ACC112 (cell line): ENCODE measurements around the gene SLC8A3.

Experiments used
- H2AFZ ChIP-seq: fragments of 200-600 bp; sonication (generic); one replicate; pipeline ENCODE4 v1.6.0; 2017; ENCODE audit warnings: antibody characterized with exemption, low read length; ENCODE audit not compliant: unreplicated experiment
- H3K27ac ChIP-seq: fragments of 200-600 bp; sonication (generic); 2 replicates; pipeline ENCODE4 v1.5.1; 2014; ENCODE audit warnings: low read depth, mild to moderate bottlenecking, antibody characterized with exemption, low read length, moderate library complexity
- H3K27me3 ChIP-seq: fragments of 200-600 bp; sonication (generic); 2 replicates; pipeline ENCODE4 v1.6.1; 2014; ENCODE audit warnings: mild to moderate bottlenecking, antibody characterized with exemption, low read length, moderate library complexity, mixed read lengths; ENCODE audit not compliant: insufficient read depth
- H3K36me3 ChIP-seq: fragments of 200-600 bp; sonication (generic); 2 replicates; pipeline ENCODE4 v1.6.1; 2016; ENCODE audit warnings: mild to moderate bottlenecking, antibody characterized with exemption, low read length, moderate library complexity, mixed read lengths; ENCODE audit not compliant: insufficient read depth
- H3K4me1 ChIP-seq: fragments of 200-600 bp; sonication (generic); one replicate; pipeline ENCODE4 v1.6.1; 2016; ENCODE audit warnings: low read length, mixed read lengths; ENCODE audit not compliant: insufficient read depth, unreplicated experiment, control insufficient read depth
- H3K4me3 ChIP-seq: fragments of 200-600 bp; sonication (generic); 2 replicates; pipeline ENCODE4 v1.5.1; 2014; ENCODE audit warnings: mild to moderate bottlenecking, low read depth, low read length
- H3K79me2 ChIP-seq: fragments of 200-600 bp; sonication (generic); one replicate; pipeline ENCODE4 v1.6.0; 2016; ENCODE audit warnings: low read length; ENCODE audit not compliant: control insufficient read depth, unreplicated experiment, insufficient read depth

Gene SLC8A3

GRCh38 chr14:70148911-70149595 is 39.7 kb downstream of the SLC8A3 start:
- no peaks in the 10 kb centered on the region for H3K36me3 ChIP-seq
- H3K4me3 ChIP-seq = no peak overlapping the region
- no peaks in the 10 kb centered on the region for H3K27me3 ChIP-seq
- H2AFZ ChIP-seq = no peak overlapping the region
- H3K4me1 ChIP-seq = no peaks in the 10 kb centered on the region
- H3K79me2 ChIP-seq = no peaks in the 10 kb centered on the region
- no peak overlapping the region for H3K27ac ChIP-seq

- no peak overlapping the region for H3K4me3 ChIP-seq
- H3K79me2 ChIP-seq = no peaks in the 10 kb centered on the region
- H3K4me1 ChIP-seq = no peaks in the 10 kb centered on the region
- H3K27me3 ChIP-seq = no peaks in the 10 kb centered on the region
- H3K27ac ChIP-seq = no peak overlapping the region
- H2AFZ ChIP-seq = no peak overlapping the region
- H3K36me3 ChIP-seq = no peaks in the 10 kb centered on the region
Measured at GRCh38 chr14:70148351-70148750, 40.4 kb downstream of the SLC8A3 start.

- Histone ChIP-seq H3K27ac (no peak overlapping the region), H3K4me3 (no peak overlapping the region), H2AFZ (no peak overlapping the region), H3K27me3 (no peaks in the 10 kb centered on the region), H3K4me1 (no peaks in the 10 kb centered on the region), H3K36me3 (no peaks in the 10 kb centered on the region), H3K79me2 (no peaks in the 10 kb centered on the region)
Measured at GRCh38 chr14:70144046-70144445, 44.7 kb downstream of the SLC8A3 start.

- Histone ChIP-seq H3K79me2 (no peaks in the 10 kb centered on the region), H2AFZ (no peak overlapping the region), H3K27me3 (no peaks in the 10 kb centered on the region), H3K4me1 (no peaks in the 10 kb centered on the region), H3K36me3 (no peaks in the 10 kb centered on the region), H3K4me3 (no peak overlapping the region), H3K27ac (no peak overlapping the region)
Measured at GRCh38 chr14:70143306-70143705, 45.4 kb downstream of the SLC8A3 start.

- no peak overlapping the region for H3K27ac ChIP-seq
- no peak overlapping the region for H2AFZ ChIP-seq
- H3K79me2 ChIP-seq = no peaks in the 10 kb centered on the region
- no peaks in the 10 kb centered on the region for H3K36me3 ChIP-seq
- H3K27me3 ChIP-seq = no peaks in the 10 kb centered on the region
- H3K4me3 ChIP-seq = no peak overlapping the region
- no peaks in the 10 kb centered on the region for H3K4me1 ChIP-seq
Measured at GRCh38 chr14:70140614-70141013, 48.1 kb downstream of the SLC8A3 start.

- Histone ChIP-seq H2AFZ (no peak overlapping the region), H3K27ac (no peak overlapping the region), H3K4me1 (no peaks in the 10 kb centered on the region), H3K79me2 (no peaks in the 10 kb centered on the region), H3K27me3 (no peaks in the 10 kb centered on the region), H3K36me3 (no peaks in the 10 kb centered on the region), H3K4me3 (no peak overlapping the region)
Measured at GRCh38 chr14:70139384-70139783, 49.4 kb downstream of the SLC8A3 start.

GRCh38 chr14:70137788-70138187 is 51.0 kb downstream of the SLC8A3 start:
- no peak overlapping the region for H3K4me3 ChIP-seq
- H3K27ac ChIP-seq = no peak overlapping the region
- no peaks in the 10 kb centered on the region for H3K4me1 ChIP-seq
- no peaks in the 10 kb centered on the region for H3K36me3 ChIP-seq
- H2AFZ ChIP-seq = no peak overlapping the region
- H3K79me2 ChIP-seq = no peaks in the 10 kb centered on the region
- no peaks in the 10 kb centered on the region for H3K27me3 ChIP-seq

GRCh38 chr14:70133461-70133860 is 55.3 kb downstream of the SLC8A3 start:
- Histone ChIP-seq H3K4me1 (no peaks in the 10 kb centered on the region), H3K36me3 (no peaks in the 10 kb centered on the region), H3K4me3 (no peak overlapping the region), H3K27me3 (no peaks in the 10 kb centered on the region), H3K79me2 (no peaks in the 10 kb centered on the region), H2AFZ (no peak overlapping the region), H3K27ac (no peak overlapping the region)

- Histone ChIP-seq H3K36me3 (no peaks in the 10 kb centered on the region), H3K4me3 (no peak overlapping the region), H3K4me1 (no peaks in the 10 kb centered on the region), H3K79me2 (no peaks in the 10 kb centered on the region), H2AFZ (no peak overlapping the region), H3K27me3 (no peaks in the 10 kb centered on the region), H3K27ac (no peak overlapping the region)
Measured at GRCh38 chr14:70130482-70130881, 58.3 kb downstream of the SLC8A3 start.

GRCh38 chr14:70127186-70127585 is 61.6 kb downstream of the SLC8A3 start:
- H3K4me1 ChIP-seq = no peaks in the 10 kb centered on the region
- H3K27ac ChIP-seq = no peak overlapping the region
- H3K79me2 ChIP-seq = no peaks in the 10 kb centered on the region
- no peak overlapping the region for H3K4me3 ChIP-seq
- H3K27me3 ChIP-seq = no peaks in the 10 kb centered on the region
- H3K36me3 ChIP-seq = no peaks in the 10 kb centered on the region
- no peak overlapping the region for H2AFZ ChIP-seq

GRCh38 chr14:70123796-70124195 is 65.0 kb downstream of the SLC8A3 start:
- no peak overlapping the region for H2AFZ ChIP-seq
- no peaks in the 10 kb centered on the region for H3K4me1 ChIP-seq
- no peaks in the 10 kb centered on the region for H3K36me3 ChIP-seq
- H3K79me2 ChIP-seq = no peaks in the 10 kb centered on the region
- no peak overlapping the region for H3K4me3 ChIP-seq
- no peak overlapping the region for H3K27ac ChIP-seq
- no peaks in the 10 kb centered on the region for H3K27me3 ChIP-seq
